Activated CD4-positive, CD25-positive, alpha-beta regulatory T cell treated with anti-CD3 and anti-CD28 coated beads, Interleukin-2, amount 50 U/mL, for 24 hours (primary cell): ENCODE data around the gene LSM10.

ENCODE experiments used
- ATAC-seq, 2 donors: fragments of 150-1000 bp; cut with Tn5 transposase; one replicate each; pipeline ENCODE4 v1.10.0; 2021; ENCODE audit warnings: mild to moderate bottlenecking in 1 of 2, moderate library complexity in 1 of 2

LSM10 gene

GRCh38 chr1:36382231-36382630 is 15.5 kb downstream of the LSM10 start:
- ATAC-seq: no peak

GRCh38 chr1:36381405-36381804 is 16.3 kb downstream of the LSM10 start:
- ATAC-seq: no peak

GRCh38 chr1:36380782-36381181 is 16.9 kb downstream of the LSM10 start:
- no peak for ATAC-seq

- ATAC-seq: no peak
Observed at GRCh38 chr1:36380143-36380619, 17.5 kb downstream of the LSM10 start.

- no peak for ATAC-seq
Observed at GRCh38 chr1:36377791-36378492, 19.8 kb downstream of the LSM10 start.

GRCh38 chr1:36372617-36373016 is 25.1 kb downstream of the LSM10 start:
- ATAC-seq: no peak

GRCh38 chr1:36369061-36369861 is 28.4 kb downstream of the LSM10 start:
- peak; percentile 38 to 54 for ATAC-seq

GRCh38 chr1:36367798-36368197 is 29.9 kb downstream of the LSM10 start:
- ATAC-seq: no peak

GRCh38 chr1:36367066-36367465 is 30.6 kb downstream of the LSM10 start:
- ATAC-seq: no peak

- ATAC-seq: peak; percentile 69 to 73
Observed at GRCh38 chr1:36366091-36366661, 31.5 kb downstream of the LSM10 start.

GRCh38 chr1:36365381-36365780 is 32.3 kb downstream of the LSM10 start:
- ATAC-seq: no peak

GRCh38 chr1:36359911-36360550 is 37.7 kb downstream of the LSM10 start:
- ATAC-seq: peak; percentile 76 to 87

GRCh38 chr1:36359383-36359782 is 38.3 kb downstream of the LSM10 start:
- no peak for ATAC-seq

- no peak for ATAC-seq
Observed at GRCh38 chr1:36358514-36359084, 39.1 kb downstream of the LSM10 start.

- ATAC-seq: no peak
Observed at GRCh38 chr1:36355811-36356210, 41.9 kb downstream of the LSM10 start.

GRCh38 chr1:36354486-36354885 is 43.2 kb downstream of the LSM10 start:
- ATAC-seq: no peak

GRCh38 chr1:36352910-36353878 is 44.5 kb downstream of the LSM10 start:
- ATAC-seq: no peak

- no peak for ATAC-seq
Observed at GRCh38 chr1:36352125-36352909, 45.4 kb downstream of the LSM10 start.

GRCh38 chr1:36351227-36351977 is 46.3 kb downstream of the LSM10 start:
- peak in 1 of 2 donors; percentile 19 for ATAC-seq

GRCh38 chr1:36350659-36351226 is 47.0 kb downstream of the LSM10 start:
- ATAC-seq: peak; percentile 81 to 87
